Transverse colon (tissue), 4 donors: ENCODE measurements around the gene MAMDC4.

Experiments
- POLR2AphosphoS5 ChIP-seq, 3 donors: sonication (generic); formaldehyde crosslinking; IDR thresholded peaks; one replicate each; pipeline ENCODE4 v1.6.1; 2016; ENCODE audit warnings: antibody characterized with exemption in 3 of 3
- TF ChIP-seq, protein P1 (sequence below), 5 experiments: fragments of 200-600 bp in 3 of 5; fragments of 450-650 bp in 2 of 5; sonication (generic) in 3 of 5; IDR thresholded peaks; 1 replicate in 2 of 5; 2 replicates in 3 of 5; pipeline ENCODE4 v1.5.1; 2016 to 2017; ENCODE audit warnings: antibody characterized with exemption in 5 of 5, inconsistent platforms in 3 of 5, mild to moderate bottlenecking in 2 of 5, moderate library complexity in 1 of 5

DNA sequence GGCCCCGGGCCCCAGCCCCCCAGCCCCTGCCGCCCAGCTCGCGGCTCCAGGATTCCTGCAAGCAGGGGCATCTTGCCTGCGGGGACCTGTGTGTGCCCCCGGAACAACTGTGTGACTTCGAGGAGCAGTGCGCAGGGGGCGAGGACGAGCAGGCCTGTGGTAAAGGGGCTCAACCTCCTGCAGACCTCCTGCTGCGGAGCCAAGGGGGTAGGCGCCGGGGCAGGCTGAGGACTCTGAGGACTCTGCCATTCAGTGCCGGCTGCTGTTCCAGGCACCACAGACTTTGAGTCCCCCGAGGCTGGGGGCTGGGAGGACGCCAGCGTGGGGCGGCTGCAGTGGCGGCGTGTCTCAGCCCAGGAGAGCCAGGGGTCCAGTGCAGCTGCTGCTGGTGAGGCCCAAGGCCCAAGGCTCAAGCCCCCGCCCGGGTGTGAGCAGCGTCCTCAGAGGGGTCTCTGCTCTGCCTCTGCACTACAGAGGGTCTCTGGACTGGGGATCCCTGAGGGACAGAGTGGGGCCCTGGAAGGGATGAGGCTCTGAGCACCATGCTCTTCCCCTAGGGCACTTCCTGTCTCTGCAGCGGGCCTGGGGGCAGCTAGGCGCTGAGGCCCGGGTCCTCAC lies 3.4 kb downstream of the MAMDC4 start:
- TF ChIP-seq, protein P1, sequence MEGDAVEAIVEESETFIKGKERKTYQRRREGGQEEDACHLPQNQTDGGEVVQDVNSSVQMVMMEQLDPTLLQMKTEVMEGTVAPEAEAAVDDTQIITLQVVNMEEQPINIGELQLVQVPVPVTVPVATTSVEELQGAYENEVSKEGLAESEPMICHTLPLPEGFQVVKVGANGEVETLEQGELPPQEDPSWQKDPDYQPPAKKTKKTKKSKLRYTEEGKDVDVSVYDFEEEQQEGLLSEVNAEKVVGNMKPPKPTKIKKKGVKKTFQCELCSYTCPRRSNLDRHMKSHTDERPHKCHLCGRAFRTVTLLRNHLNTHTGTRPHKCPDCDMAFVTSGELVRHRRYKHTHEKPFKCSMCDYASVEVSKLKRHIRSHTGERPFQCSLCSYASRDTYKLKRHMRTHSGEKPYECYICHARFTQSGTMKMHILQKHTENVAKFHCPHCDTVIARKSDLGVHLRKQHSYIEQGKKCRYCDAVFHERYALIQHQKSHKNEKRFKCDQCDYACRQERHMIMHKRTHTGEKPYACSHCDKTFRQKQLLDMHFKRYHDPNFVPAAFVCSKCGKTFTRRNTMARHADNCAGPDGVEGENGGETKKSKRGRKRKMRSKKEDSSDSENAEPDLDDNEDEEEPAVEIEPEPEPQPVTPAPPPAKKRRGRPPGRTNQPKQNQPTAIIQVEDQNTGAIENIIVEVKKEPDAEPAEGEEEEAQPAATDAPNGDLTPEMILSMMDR (IDR thresholded peaks at IDR 0.05), result no peak
- TF ChIP-seq POLR2AphosphoS5 (IDR thresholded peaks at IDR 0.05), result no peak
